ENCODE data around the gene GADD45GIP1. TPM values are rescaled to one million over a fixed set of nuclear protein-coding genes. Genes with fewer than 3 reads are reported as not detected.
A peak's percentile ranks its signal among the peaks of the same experiment; 100 is the strongest.

GADD45GIP1 gene
- total RNA-seq, 1 donor from 2014 or later: 31.4 TPM

GRCh38 chr19:12913011-12913561, 43.9 kb downstream of the GADD45GIP1 start:
- peak; percentile 77 for DNase-seq
- no peak for TF ChIP-seq CTCF (IDR thresholded peaks at IDR 0.05; ENCODE audit: borderline replicate concordance)
- intact Hi-C loops (cut with micrococcal nuclease): no loop called here
- Histone ChIP-seq H3K27ac (replicated peaks) (peak overlapping the region; percentile 77), H3K27me3 (ENCODE audit: low read depth) (no peaks in the 10 kb centered on the region), H3K36me3 (no peaks in the 10 kb centered on the region), H3K9me3 (replicated peaks) (no peaks in the 10 kb centered on the region), H3K4me1 (peaks cover 22% of the 10 kb centered on the region), H3K4me3 (peak overlapping the region; percentile 52)

- no peaks in the 10 kb centered on the region for H3K36me3 ChIP-seq
- H3K27ac ChIP-seq (replicated peaks): peak overlapping the region; percentile 77
- TF ChIP-seq CTCF (IDR thresholded peaks at IDR 0.05; ENCODE audit: borderline replicate concordance): no peak
- no peaks in the 10 kb centered on the region for H3K27me3 ChIP-seq (ENCODE audit: low read depth)
- no peak for DNase-seq
- peaks cover 22% of the 10 kb centered on the region for H3K4me1 ChIP-seq
- H3K4me3 ChIP-seq: peak overlapping the region; percentile 52
- intact Hi-C loops (cut with micrococcal nuclease): no loop called here
- H3K9me3 ChIP-seq (replicated peaks): no peaks in the 10 kb centered on the region
Observed at GRCh38 chr19:12912571-12912970, 44.5 kb downstream of the GADD45GIP1 start.

- no peak for TF ChIP-seq CTCF (IDR thresholded peaks at IDR 0.05; ENCODE audit: borderline replicate concordance)
- intact Hi-C loops (cut with micrococcal nuclease): no loop called here
- no peak for DNase-seq
- Histone ChIP-seq H3K9me3 (replicated peaks) (no peaks in the 10 kb centered on the region), H3K4me1 (peaks cover 1% of the 10 kb centered on the region), H3K36me3 (no peaks in the 10 kb centered on the region), H3K4me3 (no peak overlapping the region), H3K27me3 (ENCODE audit: low read depth) (no peaks in the 10 kb centered on the region), H3K27ac (replicated peaks) (no peak overlapping the region)
Observed at GRCh38 chr19:12907166-12907565, 49.9 kb downstream of the GADD45GIP1 start.

Small RNA genes lying within 50 kb of the gene (microRNA-seq; reads per million reads assigned to microRNA genes)
- gene MIR5695 (not detected), gene MIR6515 (0.94 reads per million)

Other genes starting within 250 kb of the GADD45GIP1 start
- gene TNPO2, start 233.3 kb downstream of the GADD45GIP1 start, total RNA-seq: 33.1 TPM
- gene TRIR, start 222.5 kb downstream of the GADD45GIP1 start, total RNA-seq: 122 TPM
- gene GET3, start 219.7 kb downstream of the GADD45GIP1 start, total RNA-seq: 65.1 TPM
- gene BEST2, start 205.4 kb downstream of the GADD45GIP1 start, total RNA-seq: not detected
- 66.3 TPM for gene HOOK2, start 181.7 kb downstream of the GADD45GIP1 start, total RNA-seq
- 26.7 TPM for gene JUNB, start 165.7 kb downstream of the GADD45GIP1 start, total RNA-seq
- 700 TPM for gene PRDX2, start 155.4 kb downstream of the GADD45GIP1 start, total RNA-seq
- gene THSD8, start 155.2 kb downstream of the GADD45GIP1 start, total RNA-seq: 2.7 TPM
- gene RNASEH2A, start 150.6 kb downstream of the GADD45GIP1 start, total RNA-seq: 2.5 TPM
- not detected for gene RTBDN, start 122.6 kb downstream of the GADD45GIP1 start, total RNA-seq
- not detected for gene MAST1, start 118.7 kb downstream of the GADD45GIP1 start, total RNA-seq
- 19.7 TPM for gene DNASE2, start 75.8 kb downstream of the GADD45GIP1 start, total RNA-seq
- gene KLF1, start 70.0 kb downstream of the GADD45GIP1 start, total RNA-seq: not detected
- 41.8 TPM for gene GCDH, start 66.1 kb downstream of the GADD45GIP1 start, total RNA-seq
- not detected for gene SYCE2, start 37.9 kb downstream of the GADD45GIP1 start, total RNA-seq
- gene FARSA, start 23.5 kb downstream of the GADD45GIP1 start, total RNA-seq: 37.8 TPM
- gene CALR, start 18.6 kb downstream of the GADD45GIP1 start, total RNA-seq: 365 TPM
- gene RAD23A, start 11.4 kb downstream of the GADD45GIP1 start, total RNA-seq: 150 TPM
- 12.7 TPM for gene DAND5, start 12.4 kb upstream of the GADD45GIP1 start, total RNA-seq
- 118 TPM for gene NFIX, start 38.3 kb upstream of the GADD45GIP1 start, total RNA-seq
- 6.3 TPM for gene LYL1, start 145.6 kb upstream of the GADD45GIP1 start, total RNA-seq
- 19.6 TPM for gene TRMT1, start 159.5 kb upstream of the GADD45GIP1 start, total RNA-seq
- gene NACC1, start 161.0 kb upstream of the GADD45GIP1 start, total RNA-seq: 35.4 TPM
- gene STX10, start 193.2 kb upstream of the GADD45GIP1 start, total RNA-seq: 39.2 TPM
- gene IER2, start 193.2 kb upstream of the GADD45GIP1 start, total RNA-seq: 17.3 TPM